ENCODE data around the gene LRRC52.

- TF ChIP-seq CTCF (conservative IDR thresholded peaks at IDR 0.05) (no peak), ZFX (IDR thresholded peaks at IDR 0.05) (no peak)
These were observed 32.7 kb downstream of the LRRC52 start for GRCh38 chr1:165576536-165576935.

Measured in C4-2B (cell line).